HL-60 (cell line): ENCODE data around the gene LARP4B.

Experiments
- DNase-seq, 2 experiments: peaks; one replicate each; pipeline ENCODE4 v3.0.0-alpha.2; 2010 to 2020; ENCODE audit warnings: low read depth in 1 of 2, low spot score in 1 of 2
- H3K27ac ChIP-seq: fragments of 250-450 bp; sonication (Bioruptor Pico); replicated peaks from 2 replicates; pipeline ENCODE4 v1.5.1; 2020; ENCODE audit warnings: mild to moderate bottlenecking, moderate library complexity
- H3K27me3 ChIP-seq: fragments of 250-450 bp; sonication (Bioruptor Pico); 2 replicates; pipeline ENCODE4 v1.5.1; 2021; ENCODE audit warnings: mild to moderate bottlenecking, moderate library complexity; ENCODE audit not compliant: insufficient read depth, poor library complexity, severe bottlenecking
- H3K4me3 ChIP-seq: replicated peaks from 2 replicates; pipeline ENCODE4 v1.5.1; 2011; ENCODE audit warnings: mild to moderate bottlenecking, control low read depth, low read length; ENCODE audit not compliant: insufficient read depth
- GABPA ChIP-seq: IDR thresholded peaks from 2 replicates; pipeline ENCODE4 v1.6.1; 2012; ENCODE audit warnings: low read depth
- POLR2AphosphoS5 ChIP-seq: IDR thresholded peaks from 2 replicates; pipeline ENCODE4 v1.6.1; 2012; ENCODE audit warnings: low read depth
- SPI1 ChIP-seq: IDR thresholded peaks from 2 replicates; pipeline ENCODE4 v1.6.1; 2012; ENCODE audit warnings: low read depth, mild to moderate bottlenecking, borderline replicate concordance
- TF ChIP-seq, protein P1 (sequence below): IDR thresholded peaks from 2 replicates; pipeline ENCODE4 v1.6.1; 2012; ENCODE audit warnings: low read depth; ENCODE audit not compliant: insufficient replicate concordance
- TF ChIP-seq, protein P2 (sequence below): IDR thresholded peaks from one replicate; pipeline ENCODE4 v1.5.1; 2011; ENCODE audit warnings: low read length, control low read depth, inconsistent platforms; ENCODE audit not compliant: insufficient read depth

The LARP4B gene

DNA sequence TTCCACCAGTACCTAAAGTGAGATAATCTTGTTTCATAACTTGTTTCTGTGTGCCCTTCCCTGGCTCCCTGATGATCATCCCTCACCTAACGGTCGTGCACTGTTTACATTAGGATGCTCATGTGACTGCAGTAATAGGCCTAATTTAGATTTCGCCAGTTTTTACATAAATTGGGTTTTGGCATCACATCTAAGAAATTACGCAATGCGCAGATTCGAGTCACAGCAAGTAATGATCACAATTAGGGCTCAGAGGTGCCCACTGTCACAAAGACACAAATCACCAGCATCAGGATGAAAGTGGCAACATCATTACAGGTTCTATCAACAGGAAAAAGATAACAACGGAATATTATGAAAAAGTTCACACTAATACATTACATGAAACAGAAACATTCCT lies 94.7 kb downstream of the LARP4B start:
- H3K27me3 ChIP-seq: no peaks in the 10 kb centered on the region
- H3K4me3 ChIP-seq: no peak overlapping the region
- H3K27ac ChIP-seq: no peak overlapping the region
- no peak for DNase-seq
- TF ChIP-seq POLR2AphosphoS5: no peak
- TF ChIP-seq, protein P1, sequence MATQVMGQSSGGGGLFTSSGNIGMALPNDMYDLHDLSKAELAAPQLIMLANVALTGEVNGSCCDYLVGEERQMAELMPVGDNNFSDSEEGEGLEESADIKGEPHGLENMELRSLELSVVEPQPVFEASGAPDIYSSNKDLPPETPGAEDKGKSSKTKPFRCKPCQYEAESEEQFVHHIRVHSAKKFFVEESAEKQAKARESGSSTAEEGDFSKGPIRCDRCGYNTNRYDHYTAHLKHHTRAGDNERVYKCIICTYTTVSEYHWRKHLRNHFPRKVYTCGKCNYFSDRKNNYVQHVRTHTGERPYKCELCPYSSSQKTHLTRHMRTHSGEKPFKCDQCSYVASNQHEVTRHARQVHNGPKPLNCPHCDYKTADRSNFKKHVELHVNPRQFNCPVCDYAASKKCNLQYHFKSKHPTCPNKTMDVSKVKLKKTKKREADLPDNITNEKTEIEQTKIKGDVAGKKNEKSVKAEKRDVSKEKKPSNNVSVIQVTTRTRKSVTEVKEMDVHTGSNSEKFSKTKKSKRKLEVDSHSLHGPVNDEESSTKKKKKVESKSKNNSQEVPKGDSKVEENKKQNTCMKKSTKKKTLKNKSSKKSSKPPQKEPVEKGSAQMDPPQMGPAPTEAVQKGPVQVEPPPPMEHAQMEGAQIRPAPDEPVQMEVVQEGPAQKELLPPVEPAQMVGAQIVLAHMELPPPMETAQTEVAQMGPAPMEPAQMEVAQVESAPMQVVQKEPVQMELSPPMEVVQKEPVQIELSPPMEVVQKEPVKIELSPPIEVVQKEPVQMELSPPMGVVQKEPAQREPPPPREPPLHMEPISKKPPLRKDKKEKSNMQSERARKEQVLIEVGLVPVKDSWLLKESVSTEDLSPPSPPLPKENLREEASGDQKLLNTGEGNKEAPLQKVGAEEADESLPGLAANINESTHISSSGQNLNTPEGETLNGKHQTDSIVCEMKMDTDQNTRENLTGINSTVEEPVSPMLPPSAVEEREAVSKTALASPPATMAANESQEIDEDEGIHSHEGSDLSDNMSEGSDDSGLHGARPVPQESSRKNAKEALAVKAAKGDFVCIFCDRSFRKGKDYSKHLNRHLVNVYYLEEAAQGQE: no peak
- no peak for TF ChIP-seq SPI1
- TF ChIP-seq, protein P2, sequence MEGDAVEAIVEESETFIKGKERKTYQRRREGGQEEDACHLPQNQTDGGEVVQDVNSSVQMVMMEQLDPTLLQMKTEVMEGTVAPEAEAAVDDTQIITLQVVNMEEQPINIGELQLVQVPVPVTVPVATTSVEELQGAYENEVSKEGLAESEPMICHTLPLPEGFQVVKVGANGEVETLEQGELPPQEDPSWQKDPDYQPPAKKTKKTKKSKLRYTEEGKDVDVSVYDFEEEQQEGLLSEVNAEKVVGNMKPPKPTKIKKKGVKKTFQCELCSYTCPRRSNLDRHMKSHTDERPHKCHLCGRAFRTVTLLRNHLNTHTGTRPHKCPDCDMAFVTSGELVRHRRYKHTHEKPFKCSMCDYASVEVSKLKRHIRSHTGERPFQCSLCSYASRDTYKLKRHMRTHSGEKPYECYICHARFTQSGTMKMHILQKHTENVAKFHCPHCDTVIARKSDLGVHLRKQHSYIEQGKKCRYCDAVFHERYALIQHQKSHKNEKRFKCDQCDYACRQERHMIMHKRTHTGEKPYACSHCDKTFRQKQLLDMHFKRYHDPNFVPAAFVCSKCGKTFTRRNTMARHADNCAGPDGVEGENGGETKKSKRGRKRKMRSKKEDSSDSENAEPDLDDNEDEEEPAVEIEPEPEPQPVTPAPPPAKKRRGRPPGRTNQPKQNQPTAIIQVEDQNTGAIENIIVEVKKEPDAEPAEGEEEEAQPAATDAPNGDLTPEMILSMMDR: no peak
- TF ChIP-seq GABPA: no peak

- no peak for TF ChIP-seq GABPA
- TF ChIP-seq, protein P2: no peak
- TF ChIP-seq, protein P1: no peak
- no peak for TF ChIP-seq SPI1
- no peak for TF ChIP-seq POLR2AphosphoS5
- DNase-seq: no peak
These were observed 97.0 kb downstream of the LARP4B start for GRCh38 chr10:834493-834892.

DNA sequence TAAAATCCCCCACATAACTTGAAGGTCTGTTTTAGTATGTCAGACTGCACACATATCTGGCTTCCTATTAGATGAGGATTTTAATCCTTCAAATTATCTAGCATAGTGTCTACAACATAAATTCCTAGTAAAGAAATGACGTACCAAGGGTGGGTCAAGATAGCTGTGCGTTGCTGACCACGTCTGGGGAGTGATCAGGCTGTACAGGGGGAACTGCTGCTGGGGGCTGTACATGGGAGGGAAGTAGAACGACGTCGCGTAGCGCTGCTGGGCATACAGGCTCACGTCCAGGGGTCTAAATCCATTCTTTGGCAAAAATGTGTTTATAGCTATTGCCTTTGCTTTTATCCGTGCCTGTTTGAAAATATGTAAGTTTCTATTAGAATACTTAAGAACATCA lies 102.3 kb downstream of the LARP4B start:
- Histone ChIP-seq H3K27ac (no peak overlapping the region), H3K4me3 (no peak overlapping the region), H3K27me3 (no peaks in the 10 kb centered on the region)
- DNase-seq: no peak
- TF ChIP-seq SPI1 (no peak), GABPA (no peak), POLR2AphosphoS5 (no peak)
- TF ChIP-seq, protein P2: no peak
- TF ChIP-seq, protein P1: no peak

More at GRCh38 chr10:834493-834892, 97.0 kb downstream of the LARP4B start:
- Histone ChIP-seq H3K27me3 (no peaks in the 10 kb centered on the region), H3K27ac (no peak overlapping the region), H3K4me3 (no peak overlapping the region)
